Omental fat pad (tissue), 4 donors: Measurements from ENCODE around the gene TPGS1. TPM values are rescaled to one million over a fixed set of nuclear protein-coding genes. Genes with fewer than 3 reads are reported as not detected.

Experiments
- ATAC-seq: fragments of 150-250 bp; one replicate; pipeline ENCODE4 v1.9.1; 2016; ENCODE audit warnings: mild to moderate bottlenecking, moderate library complexity; ENCODE audit not compliant: low FRiP score
- DNase-seq: peaks from one replicate; pipeline ENCODE4 v3.0.0-alpha.2; 2019; ENCODE audit warnings: low spot score
- total RNA-seq, 4 donors: library from RNA; depleted of rRNA; stranded (reverse); fragments of >200 nt; gene quantifications; one replicate each; pipeline ENCODE4 v1.1.0, GENCODE V29; 2016
- TF ChIP-seq, protein P1 (sequence below), 3 donors: fragments of 450-650 bp; IDR thresholded peaks; one replicate each; pipeline ENCODE4 v1.5.1; 2016 to 2017; ENCODE audit warnings: antibody characterized with exemption in 3 of 3, mild to moderate bottlenecking in 3 of 3, moderate library complexity in 2 of 3

Gene TPGS1
- total RNA-seq, 4 donors from 2014 or later: 45.5 to 61.2 (median 46.1) TPM

DNA sequence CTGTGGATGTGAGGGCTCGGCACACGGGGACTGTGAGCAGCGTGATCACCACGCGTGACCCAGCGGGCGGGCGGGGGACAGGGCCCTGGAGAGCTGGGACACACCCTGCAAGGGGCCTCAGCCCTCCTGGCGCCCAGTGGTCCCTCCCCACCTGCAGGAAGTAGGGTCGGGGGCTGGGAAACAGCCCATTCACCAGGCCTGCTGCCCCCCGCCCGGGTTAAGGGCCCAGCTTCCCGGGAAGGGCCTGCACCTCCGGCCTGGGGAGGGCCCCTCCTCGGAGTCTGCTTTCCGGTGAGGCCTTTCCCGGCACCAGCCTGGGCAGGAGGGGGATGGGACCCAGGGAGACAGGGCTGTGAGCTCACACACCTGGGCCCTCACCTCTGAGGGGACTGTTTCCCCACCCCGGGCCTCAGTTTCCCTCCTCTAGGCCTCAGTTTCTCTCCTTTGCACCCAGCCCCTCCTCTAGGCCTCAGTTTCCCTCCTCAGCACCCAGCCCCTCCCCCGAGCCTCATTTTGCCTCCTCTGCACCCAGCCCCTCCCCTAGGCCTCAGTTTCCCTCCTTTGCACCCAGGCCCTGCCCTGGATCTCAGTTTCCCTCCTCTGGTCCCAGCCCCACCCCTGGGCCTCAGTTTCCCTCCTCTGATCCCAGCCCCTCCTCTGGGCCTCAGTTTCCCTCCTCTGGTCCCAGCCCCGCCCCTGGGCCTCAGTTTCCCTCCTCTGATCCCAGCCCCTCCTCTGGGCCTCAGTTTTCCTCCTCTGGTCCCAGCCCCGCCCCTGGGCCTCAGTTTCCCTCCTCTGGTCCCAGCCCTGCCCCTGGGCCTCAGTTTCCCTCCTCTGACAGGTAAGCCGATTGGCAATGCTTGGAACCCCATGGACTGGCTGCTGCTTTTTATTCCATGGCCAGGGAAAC, 12.9 kb upstream of the TPGS1 start:
- TF ChIP-seq, protein P1, sequence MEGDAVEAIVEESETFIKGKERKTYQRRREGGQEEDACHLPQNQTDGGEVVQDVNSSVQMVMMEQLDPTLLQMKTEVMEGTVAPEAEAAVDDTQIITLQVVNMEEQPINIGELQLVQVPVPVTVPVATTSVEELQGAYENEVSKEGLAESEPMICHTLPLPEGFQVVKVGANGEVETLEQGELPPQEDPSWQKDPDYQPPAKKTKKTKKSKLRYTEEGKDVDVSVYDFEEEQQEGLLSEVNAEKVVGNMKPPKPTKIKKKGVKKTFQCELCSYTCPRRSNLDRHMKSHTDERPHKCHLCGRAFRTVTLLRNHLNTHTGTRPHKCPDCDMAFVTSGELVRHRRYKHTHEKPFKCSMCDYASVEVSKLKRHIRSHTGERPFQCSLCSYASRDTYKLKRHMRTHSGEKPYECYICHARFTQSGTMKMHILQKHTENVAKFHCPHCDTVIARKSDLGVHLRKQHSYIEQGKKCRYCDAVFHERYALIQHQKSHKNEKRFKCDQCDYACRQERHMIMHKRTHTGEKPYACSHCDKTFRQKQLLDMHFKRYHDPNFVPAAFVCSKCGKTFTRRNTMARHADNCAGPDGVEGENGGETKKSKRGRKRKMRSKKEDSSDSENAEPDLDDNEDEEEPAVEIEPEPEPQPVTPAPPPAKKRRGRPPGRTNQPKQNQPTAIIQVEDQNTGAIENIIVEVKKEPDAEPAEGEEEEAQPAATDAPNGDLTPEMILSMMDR (IDR thresholded peaks at IDR 0.05): no peak
- no peak for DNase-seq
- ATAC-seq: no peak

DNA sequence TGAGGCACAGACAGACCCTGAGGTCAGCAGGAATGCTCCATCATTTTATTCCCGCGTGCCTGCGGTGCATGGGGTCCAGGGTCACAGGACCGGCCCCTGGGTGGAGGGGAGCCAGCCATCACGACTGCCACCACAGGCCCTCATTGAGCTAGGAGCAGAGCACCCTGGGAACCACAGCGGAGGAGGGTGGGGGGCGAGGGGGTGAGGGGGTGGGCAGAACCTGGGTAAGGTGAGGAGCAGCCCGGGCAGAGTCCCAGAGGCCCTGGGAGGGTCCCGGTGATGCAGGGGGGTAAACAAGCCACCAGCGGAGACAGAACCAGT, 12.3 kb upstream of the TPGS1 start:
- DNase-seq: no peak
- ATAC-seq: no peak
- TF ChIP-seq, protein P1 (IDR thresholded peaks at IDR 0.05): no peak

DNA sequence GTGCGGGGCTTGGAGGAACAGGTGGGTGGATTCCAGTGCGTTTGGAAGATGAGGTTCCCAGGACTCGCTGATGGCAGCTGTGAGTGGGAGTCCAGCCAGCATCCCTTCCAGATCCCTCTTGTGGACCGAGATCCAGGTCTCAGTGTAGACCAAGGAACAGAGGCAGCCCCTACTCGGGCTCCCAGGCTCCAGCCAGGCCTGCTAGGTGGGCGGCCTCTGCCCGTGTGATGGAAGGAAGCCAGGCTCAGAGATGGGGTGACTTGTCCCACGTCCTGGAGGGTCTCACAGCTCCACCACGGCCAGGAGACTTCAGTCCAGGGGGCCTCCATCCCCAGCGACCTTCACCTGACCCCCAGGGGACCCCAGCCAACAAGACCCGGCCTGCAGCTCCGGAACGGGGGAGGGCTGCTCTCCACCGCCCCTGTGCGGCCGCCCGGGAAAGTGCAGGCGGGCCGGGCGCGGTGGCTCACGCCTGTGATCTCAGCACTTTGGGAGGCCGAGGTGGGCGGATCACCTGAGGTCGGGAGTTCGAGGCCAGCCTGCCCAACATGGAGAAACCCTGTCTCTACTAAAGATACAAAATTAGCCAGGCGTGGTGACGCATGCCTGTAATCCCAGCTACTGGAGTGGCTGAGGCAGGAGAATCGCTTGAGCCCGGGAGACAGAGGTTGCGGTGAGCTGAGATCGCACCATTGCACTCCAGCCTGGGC, 11.7 kb upstream of the TPGS1 start:
- TF ChIP-seq, protein P1 (IDR thresholded peaks at IDR 0.05): peak in 1 of 3 donors; percentile 33
- DNase-seq: no peak
- peak; percentile 35 for ATAC-seq

DNA sequence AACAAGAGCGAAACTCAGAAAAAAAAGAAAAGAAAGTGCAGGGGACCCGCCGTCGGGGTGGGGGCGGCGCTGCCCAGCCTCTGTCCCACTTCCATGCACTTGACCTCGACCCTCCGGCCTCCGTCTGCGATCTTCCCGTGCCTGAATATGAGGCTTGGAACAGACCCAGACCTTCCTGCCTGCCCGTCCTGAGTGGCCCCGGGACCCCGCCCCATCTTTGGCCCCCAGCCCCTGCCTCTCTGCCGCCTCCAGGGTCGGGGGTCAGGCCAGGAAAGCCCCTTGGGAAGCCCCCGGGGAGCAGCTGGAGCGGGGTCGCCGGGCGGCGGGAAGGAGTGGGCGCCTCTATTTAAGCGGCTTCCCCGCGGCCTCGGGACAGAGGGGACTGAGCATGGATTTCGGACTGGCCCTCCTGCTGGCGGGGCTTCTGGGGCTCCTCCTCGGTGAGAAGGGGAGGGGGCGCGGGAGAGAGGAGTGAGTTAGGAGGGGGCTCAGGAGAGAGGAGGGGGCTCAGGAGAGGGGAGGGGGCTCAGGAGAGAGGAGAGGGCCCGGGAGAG, 11.1 kb upstream of the TPGS1 start, which contains the start of gene MADCAM1:
MADCAM1 (plus strand) TSS at position 375 of the 554 bp plus-strand sequence; CDS start at position 389, 14 bp downstream.
- ATAC-seq: no peak
- TF ChIP-seq, protein P1 (IDR thresholded peaks at IDR 0.05): no peak

DNA sequence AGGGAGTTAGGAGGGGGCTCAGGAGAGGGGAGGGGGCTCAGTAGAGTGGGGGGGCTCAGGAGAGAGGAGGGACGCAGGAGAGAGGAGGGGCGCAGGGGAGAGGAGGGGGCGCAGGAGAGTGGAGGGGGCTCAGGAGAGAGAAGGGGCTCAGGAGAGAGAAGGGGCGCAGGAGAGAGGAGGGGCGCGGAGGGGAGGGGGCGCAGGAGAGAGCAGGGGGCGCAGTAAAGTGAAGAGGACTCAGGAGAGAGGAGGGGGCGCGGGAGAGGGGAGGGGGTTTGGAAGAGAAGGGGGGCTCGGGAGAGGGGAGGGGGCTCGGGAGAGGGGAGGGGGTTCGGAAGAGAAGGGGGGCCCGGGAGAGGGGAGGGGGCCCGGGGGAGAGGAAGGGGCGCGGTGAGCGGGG, 10.3 kb upstream of the TPGS1 start:
- DNase-seq (no peak), ATAC-seq (no peak)
- TF ChIP-seq, protein P1 (IDR thresholded peaks at IDR 0.05): no peak

More for the DNA sequence above, 11.1 kb upstream of the TPGS1 start, which contains the start of gene MADCAM1:
- DNase-seq: no peak

DNA sequence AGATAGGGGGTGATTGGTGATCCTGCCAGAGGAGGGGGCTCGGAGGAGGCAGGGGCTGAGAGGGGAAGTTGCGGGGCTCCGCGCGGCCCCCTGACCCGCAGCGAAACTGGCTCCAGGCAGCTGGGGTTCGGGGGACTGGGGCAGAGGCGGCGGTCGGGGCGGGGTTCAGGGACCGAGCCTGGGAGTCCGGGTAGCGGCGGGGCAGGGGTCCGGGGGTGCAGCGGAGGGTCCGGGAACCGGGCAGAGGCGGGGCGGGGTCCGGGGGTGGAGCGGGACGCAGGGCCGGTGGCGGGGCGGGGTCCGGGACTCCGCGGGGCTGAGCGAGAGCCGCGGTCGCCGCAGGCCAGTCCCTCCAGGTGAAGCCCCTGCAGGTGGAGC, 9.8 kb upstream of the TPGS1 start:
- ATAC-seq (no peak), DNase-seq (no peak)
- TF ChIP-seq, protein P1 (IDR thresholded peaks at IDR 0.05): no peak
